Muscle of back (tissue), 13 donors: ENCODE data around the gene STYK1. TPM values are rescaled to one million over a fixed set of nuclear protein-coding genes. Genes with fewer than 3 reads are reported as not detected.
A peak's percentile ranks its signal among the peaks of the same experiment; 100 is the strongest.

Source experiments
- DNase-seq, 3 donors: peaks; one replicate each; pipeline versions ENCODE4 v3.0.0 to v3.0.0-alpha.2; 2013
- long read RNA-seq, 9 donors: transcript quantifications; one replicate each; lab custom pipeline, GENCODE V29; 2026
- polyA plus RNA-seq, 10 donors: library from polyadenylated mRNA; unstranded; fragments of 120-200 nt; gene quantifications; one replicate each; pipeline ENCODE4 v1.2.1, GENCODE V29; 2013; ENCODE audit not compliant: insufficient read length in 10 of 10

The STYK1 gene, protein sequence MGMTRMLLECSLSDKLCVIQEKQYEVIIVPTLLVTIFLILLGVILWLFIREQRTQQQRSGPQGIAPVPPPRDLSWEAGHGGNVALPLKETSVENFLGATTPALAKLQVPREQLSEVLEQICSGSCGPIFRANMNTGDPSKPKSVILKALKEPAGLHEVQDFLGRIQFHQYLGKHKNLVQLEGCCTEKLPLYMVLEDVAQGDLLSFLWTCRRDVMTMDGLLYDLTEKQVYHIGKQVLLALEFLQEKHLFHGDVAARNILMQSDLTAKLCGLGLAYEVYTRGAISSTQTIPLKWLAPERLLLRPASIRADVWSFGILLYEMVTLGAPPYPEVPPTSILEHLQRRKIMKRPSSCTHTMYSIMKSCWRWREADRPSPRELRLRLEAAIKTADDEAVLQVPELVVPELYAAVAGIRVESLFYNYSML
- polyA plus RNA-seq, result under 1 TPM in 3 of 10 donors, not detected in 7; 0.07 to 0.19 (median 0.14) TPM
- long read RNA-seq, donor 1, result 0 reads
- long read RNA-seq, donor 2, result 0 reads
- long read RNA-seq, donor 3, result 0 reads
- long read RNA-seq, donor 4, result 0 reads
- long read RNA-seq, donor 5, result 0 reads
- long read RNA-seq, donor 6, result 0 reads
- long read RNA-seq, donor 7, result 0 reads
- long read RNA-seq, donor 8, partial matches to known transcripts, result 0 of 1 reads
- long read RNA-seq, donor 8, other reads (novel, unspliced or antisense), result 0 of 1 reads
- long read RNA-seq, donor 9, result 0 reads

DNA sequence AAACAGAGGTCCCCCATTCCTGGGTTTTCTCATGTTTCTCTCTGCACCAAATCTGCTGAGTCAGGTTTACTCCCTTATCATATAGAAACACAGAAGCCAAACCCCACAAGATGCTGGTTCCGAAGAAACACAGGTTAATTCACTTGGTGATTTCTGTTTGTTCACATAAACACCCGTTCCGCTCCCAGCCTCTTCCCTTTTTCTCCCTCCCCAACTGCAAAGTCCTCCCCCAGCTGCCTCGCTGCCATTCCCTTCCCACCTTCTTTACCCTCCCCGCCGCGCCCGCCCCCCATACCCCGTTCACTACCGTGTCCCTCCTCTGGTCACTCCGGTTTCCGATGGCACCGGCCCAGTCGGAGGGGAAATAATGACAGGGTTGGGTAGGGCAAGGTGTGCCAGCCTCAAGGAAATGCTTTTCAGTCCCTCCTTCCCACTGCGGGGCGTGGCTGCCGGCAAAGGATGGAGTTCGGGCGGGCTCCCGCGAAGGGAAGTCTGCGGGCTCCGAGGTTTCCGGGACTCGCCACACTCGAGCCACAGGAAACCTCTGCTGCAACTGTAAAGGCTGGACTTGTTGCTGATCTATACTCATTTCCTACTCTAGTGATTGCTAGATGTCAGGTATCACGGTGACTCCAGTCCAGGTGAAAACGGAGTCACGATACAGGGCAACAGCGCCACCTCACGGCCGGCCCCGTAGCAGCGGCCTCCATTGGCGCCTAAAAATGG is at the start of gene STYK1:
Gene STYK1, minus strand, starts transcription at position 394 of the 726 bp plus-strand sequence. CDS start 39,434 bp downstream, outside the sequence.
- DNase-seq, result peak in 2 of 3 donors; percentile 31 to 57

DNA sequence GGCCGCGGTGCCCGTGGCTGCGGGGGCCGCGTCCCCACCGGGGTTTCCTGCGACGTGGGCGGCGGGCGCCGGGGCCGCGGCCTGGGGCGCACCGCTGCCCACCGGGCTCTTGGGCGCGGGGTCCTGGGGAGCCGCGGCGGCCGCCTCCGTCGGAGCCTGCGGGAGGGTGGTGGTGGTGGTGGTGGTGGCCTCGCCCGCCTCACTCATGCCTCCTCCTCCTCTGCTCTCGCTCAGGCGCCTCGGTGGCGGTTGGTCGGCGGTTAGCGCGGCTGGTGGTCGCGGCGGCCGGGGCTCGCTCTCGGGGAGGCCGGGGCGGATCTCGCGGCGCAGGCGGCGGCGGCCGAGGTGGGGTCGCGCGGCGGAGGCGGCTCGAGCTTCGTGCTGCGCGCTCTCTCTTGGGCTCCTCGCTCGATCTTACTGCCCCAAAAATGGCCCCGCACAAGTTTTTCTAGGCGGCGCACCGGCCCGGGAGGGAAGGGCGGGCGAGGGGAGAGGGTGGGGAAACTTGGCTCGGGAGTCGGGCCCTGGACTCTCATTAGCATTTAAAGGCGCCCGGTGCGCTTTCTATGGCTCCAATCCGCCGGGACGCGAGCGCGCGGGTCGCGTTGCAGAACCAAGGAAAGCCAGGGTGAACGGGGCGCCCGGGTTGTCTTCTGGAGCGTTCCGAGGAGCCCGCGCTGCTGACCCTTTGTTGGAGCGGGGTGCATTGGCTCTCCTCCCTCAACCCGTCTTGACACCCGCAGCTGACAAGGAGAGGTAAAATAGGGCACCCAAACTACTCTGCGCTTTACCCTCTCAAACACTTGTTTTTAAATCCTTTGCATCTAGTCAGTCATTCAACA is 49.3 kb upstream of the STYK1 start, which contains the start of gene YBX3:
Gene YBX3, minus strand, starts transcription at position 419 of the 842 bp plus-strand sequence. Its CDS starts 212 bp downstream, at position 207.
- peak; percentile 78 to 91 (median 86) for DNase-seq

DNA sequence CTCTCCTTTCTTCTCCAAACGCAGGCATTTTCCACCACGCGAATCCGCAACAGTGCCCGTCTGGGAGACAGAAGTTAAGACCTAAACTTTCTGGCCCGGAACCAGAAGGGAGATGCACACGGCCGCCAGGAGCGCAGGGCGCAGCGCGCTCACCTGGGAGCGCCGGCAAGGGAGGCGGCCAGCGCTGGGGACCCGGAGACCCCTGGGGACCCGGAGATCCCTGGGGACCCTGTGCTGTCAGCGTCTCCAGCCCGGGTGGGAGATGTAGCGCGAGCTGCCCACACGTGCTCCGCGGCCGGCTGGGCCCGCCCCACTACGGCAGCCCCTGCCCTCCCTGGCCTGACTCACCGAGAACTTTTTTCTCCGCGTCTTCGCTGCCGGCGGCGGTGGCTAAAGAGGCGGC is 48.7 kb upstream of the STYK1 start:
- DNase-seq, result no peak

DNA sequence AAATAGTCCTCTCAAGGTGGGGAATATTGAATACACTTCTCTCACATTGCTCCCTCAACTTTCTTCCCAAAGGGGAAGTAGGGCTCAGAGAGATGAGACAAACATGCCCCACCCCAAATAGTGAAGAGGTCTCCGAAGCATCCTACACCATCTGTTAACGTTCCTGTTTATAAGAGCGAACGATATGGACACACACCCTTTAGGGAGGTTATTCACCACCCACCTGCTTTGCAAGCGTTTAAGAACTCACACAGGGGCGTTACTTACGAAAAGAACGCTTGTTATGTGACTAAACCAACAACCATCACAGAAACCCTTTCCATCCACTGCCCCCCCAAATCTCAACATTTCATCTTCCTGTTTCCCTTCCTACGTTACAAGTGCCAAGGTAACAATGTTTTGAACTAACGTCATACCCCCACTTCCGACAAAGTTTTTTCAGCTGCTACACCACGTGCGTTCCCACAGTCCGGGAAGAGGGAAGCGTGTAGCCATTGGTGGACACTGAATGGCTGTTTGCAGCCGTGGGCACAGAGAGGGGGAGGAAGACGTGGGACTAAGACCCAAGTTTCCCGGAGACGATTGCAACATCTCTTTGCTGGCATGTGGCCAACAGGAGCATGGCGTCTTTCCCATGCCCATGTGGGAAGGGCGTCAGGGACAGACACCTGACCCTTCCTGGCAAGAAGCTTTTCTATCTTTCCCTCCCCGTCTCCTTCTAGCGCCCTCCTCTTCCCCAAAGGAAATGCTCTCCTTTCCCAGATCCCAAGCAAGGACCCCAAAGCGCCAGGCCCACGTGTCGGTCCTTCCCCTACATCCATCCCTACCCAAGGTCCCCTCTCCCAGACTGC is 48.0 kb upstream of the STYK1 start:
- DNase-seq, result peak; percentile 90 to 95 (median 92)

DNA sequence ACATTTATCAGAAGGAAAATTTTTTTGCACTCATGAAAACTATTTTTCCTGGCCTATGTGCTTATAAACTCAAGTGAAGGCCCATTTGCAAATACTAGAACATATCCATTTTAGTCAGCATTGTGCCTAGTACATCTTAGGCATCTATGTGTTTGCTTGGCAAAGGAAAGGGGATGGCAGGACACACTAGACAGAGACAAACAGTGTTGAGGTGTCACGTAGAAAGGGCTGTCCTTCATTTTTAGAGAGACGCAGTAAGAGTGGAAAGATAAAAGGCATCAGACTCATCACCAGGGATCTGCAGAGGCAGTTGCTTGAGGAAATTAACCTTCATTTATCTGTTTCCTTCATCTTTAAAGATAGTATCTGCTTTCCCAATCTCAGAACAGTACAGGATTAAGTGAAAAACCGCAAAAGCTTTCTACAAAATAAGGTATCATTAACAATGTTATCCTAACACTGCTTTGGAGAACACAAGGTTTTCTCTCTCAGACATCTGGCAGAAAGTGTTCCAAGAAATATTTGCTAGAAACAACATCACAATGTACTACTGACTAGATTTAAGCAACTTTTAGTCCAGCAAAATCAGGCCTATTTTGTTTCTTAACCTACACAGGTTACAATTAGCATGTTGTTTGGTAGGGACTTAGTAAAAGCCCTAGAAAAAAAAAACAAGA is 47.3 kb upstream of the STYK1 start:
- peak in 1 of 3 donors; percentile 44 for DNase-seq

DNA sequence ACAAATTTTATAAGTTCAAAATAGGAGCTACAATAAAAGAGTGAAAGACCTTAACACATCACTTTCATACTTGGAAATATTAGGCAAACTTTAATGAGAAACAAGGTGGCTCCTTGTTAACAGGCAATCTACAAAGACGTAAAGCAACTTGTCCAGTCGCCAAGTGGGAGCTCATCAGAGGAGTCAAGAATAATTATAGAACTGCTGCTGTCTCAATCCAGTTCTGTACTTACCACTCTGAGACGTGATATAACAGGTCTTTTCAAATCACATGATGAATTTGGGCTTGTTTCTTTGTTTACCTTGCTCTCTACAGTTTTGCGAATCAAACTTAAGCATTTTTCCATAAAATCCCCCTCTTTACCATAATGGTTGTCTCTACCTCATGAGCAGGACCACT is 45.6 kb upstream of the STYK1 start:
- no peak for DNase-seq

DNA sequence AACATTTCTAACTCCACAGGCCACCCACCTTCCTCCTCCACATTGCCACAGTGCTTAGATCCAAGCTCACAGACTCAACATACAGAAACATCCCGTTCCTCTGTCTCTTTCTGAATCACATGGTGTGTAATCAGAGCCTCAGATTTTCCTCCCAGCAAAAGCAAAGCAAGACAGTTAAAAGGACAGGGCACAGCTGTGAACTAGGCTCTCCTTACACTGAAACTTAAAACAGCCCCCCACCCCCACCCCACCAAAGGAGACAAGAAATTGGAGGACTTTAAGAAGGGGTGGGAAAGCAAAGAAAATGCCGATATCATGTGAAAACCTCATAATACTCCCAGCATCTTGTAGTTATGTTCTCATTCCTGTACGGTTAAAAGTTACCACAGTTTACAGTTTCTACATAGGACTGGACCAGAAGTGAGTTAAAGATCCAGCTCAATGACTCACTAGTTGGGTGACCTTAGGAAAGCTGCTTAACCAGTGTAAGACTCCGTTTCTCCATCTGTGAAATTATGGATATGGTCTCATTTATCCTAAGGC is 44.5 kb upstream of the STYK1 start:
- peak; percentile 50 to 66 (median 56) for DNase-seq

DNA sequence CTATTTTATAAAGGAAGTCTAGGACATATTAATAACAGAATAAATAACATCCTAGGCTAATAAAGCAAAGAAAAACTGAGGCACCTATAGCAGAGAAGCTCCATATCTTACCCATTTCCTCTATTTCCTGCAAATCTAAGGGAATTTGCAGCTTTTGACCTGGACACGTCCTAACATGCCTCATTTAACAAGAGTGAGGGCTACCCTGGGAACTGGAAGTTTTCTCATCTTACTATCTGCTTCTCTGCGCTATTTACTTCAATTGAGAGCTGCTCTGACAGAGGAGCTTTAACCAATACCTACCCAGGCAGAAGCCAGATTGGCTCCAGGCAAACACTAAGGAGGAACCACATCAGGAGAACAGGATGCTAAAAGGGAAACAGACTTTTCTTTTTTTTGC is 43.6 kb upstream of the STYK1 start:
- no peak for DNase-seq

DNA sequence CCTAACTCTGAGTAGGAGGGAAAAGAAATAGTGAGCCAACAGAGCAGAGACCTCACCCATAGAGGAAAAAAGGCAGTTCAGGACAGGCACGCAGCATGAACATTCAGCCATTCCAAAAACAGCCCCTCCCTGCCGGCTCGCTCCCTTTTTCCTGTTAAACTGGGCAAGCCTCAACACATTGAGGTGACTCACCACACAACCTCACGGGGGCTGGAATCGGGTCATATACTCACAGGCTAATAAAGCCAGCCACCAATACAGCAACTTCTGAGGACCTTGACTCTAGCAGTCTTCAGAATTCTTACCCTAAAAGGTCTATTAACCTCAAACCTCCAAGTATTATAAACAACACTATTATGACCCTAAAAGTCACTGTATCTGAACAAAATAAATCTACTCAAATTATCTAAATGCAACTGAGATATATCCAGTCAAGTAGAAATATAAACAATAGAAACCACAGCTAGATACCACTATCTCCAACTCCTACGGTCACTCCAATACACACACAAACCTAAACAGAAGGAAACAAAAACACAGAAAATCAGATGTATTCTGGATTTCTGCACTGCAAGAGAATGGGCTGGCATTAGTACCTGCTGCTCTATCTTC is 43.0 kb upstream of the STYK1 start:
- DNase-seq, result peak; percentile 59 to 71 (median 62)

DNA sequence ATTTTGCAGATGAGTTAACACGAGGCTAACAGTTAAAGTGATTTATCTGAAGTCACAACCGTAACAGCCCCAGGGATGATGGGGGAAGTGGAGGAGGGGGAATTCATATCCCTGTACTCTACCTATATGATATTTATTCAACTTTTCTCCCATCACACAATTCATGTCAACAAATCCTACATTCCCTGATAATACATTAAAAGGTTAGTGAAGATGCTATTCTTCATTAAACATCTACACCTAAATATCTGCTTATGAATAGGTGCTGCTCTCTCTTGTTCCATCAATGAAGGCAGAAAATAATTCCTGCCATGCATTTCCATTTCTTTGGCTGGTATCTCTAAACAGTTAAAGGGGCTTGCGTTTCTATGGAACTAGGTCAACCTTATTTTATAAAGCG is 42.4 kb upstream of the STYK1 start:
- no peak for DNase-seq

DNA sequence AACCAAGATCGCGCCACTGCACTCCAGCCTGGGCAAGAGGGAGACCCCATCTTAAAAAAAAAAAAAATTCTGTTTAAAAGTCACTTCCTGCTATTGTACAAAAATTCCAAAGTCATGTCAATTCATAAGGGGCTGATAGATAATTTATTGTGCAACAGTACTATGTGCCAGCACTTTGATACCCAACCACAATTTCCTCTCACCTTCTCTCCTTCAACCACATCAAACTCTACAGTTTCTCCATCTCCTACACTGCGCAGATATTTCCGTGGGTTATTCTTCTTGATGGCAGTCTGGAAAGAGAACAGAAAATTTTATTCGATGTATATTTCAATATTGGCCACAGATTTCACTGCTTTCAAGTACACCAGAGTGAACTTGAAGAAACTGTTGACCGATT is 41.6 kb upstream of the STYK1 start:
- no peak for DNase-seq

DNA sequence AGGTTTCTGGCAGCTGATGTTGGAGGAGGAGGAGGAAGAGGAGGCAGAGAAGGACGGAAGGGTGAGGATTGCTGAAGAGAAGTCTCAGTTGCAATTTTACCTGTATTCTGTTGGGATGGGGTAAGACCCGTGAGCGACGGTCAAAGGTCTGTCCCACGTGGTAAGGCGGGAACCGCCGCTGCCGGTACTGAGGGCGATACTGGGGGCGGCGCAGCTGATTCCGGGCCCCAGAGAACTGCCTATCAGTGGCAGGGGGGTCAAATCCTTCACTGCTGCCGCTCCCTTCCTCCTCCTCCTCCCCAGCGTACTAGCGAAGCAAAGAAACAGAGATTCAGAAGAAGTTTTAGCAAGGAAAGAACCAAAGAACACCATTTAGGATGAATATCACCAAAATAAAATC is 36.0 kb upstream of the STYK1 start:
- DNase-seq, result no peak

DNA sequence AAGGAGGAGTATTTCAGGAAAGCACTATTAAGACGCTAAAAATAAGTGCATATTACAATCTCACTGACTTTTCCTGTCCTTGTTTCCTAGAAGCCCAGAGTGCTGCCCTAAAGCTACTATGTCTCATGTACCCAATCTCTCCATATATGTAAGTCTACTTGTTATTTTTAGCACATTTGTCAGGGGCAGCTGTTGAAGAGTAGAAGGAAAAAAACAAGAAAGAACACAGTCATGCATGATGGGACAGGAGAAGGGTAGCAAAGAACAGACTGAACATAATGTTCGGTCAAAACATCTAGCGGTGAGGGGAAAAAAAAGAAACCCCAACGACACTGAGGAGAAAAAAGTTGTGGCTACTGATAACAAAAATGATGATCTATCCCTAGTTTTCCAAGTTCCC is 35.0 kb upstream of the STYK1 start:
- DNase-seq, result no peak

DNA sequence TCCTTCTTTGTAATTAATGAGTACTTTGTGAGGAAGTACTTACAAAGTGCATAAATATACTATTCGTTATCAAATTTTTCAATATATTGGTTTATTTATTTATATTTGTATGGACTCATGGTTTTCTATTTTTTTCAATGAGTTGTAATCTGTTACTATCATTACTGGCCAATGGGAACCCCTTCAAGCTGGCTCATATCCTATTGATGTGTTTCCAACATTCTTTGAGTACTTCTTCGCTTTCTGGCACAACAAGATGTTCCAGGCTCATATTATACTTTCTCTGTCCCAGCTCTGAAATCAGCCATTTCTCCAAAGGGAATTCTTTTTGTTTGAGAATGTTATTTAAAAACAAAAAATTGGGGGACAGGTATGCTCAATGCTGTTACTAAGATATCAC is 31.8 kb upstream of the STYK1 start:
- peak in 1 of 3 donors; percentile 48 for DNase-seq

DNA sequence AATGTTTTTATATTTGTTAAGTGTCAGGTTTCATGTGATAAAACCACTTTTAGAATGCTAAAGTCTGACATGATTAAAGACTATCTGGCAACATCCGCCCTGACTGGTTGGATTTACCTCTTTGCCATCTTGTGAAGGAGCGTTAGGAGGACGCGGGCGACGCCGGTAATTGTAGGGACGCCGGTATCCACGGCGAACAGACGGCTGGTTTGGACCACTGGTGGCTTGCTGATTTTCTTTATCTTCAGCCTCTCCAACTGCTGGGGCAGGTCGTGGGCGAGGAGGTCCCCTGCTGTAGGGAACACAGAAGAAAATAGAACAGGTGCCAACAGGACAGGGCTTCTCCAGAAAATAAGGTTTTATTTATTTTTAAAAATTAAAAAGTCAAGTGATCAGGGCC is 28.0 kb upstream of the STYK1 start:
- DNase-seq, result no peak

DNA sequence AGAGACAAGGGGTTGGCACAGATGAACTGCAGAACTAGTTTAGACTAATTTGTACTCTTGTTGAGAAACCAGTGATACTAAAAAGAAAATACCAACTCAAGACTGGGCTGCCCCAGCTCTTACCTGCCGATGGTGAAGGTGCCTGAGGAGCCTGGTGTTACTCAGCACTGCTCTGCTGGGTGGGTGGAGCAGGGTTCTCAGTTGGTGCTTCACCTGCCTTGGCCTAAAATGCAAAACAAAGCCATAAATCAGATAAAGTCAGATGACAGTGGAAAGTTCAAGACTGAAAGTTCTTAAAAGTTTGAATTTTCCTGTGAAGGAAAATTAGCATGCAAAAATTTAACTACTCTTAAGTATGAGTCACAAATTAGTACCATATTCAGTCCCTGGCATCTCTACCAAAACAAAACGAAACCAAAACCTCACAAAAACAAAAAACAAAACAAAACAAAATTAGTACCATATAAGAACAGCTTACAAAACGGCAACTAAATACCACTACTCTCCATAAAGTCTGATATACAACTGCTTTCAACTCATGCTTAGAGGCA is 27.4 kb upstream of the STYK1 start:
- DNase-seq, result no peak

DNA sequence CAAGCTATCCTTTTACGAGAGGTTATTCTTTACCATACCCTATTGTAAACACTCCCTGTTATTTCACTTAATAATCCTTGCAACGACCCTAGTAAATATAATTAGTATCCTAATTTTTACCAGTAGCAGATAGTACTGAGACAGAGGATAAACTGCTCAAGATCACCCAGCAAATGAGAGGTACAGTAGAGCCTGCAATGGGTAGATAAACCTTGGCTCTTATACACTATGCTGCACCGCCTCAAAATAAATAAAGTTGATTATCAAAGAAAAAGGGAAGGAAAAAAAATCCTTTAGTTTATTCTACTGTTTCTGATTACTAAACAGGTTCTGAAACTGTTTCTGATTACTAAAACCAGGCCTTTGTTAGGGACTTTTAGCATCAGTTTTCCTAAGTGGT is 26.7 kb upstream of the STYK1 start:
- DNase-seq, result no peak

DNA sequence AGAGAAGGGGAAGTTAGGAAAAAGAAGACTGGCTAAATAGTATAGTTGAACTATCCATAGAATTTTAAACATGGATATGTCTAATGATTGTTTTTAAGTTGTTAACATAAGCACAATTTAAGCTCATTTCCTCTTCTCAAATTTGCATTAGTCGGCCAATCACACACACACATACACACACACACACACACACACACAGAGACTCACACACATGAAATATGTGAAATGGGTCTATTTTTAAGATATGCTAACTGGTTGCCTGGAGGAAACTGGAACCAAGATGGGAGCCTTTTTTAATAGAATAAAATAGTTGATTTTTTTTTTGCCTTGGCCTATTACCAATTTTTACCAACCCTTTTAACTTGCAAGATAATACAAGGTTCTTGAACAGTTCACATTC is 24.0 kb upstream of the STYK1 start:
- no peak for DNase-seq

DNA sequence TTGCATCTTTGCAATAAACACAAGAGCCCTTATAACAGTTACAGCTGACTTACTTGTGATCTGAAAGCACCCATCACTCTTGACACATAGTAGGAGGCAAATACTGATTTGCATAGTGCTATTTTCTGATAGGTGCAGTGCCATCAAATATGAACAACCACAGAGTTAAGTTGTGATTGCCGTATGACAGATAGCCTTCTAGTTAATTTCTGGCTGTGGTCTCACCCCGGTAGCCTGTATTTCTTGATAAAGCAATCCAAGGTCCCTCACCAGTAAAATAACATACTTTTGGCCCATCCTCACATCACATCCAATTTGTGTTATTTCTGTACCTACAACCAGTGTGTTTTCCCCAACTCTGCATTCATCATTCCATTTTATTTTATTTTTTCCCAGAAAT is 23.3 kb upstream of the STYK1 start:
- no peak for DNase-seq
